ENCODE measurements around the gene DGAT2. TPM values are rescaled to one million over a fixed set of nuclear protein-coding genes. Genes with fewer than 3 reads are reported as not detected.

DGAT2 gene
- total RNA-seq, 2 experiments from 2014 or later = 1.4 to 1.5 TPM

DNA sequence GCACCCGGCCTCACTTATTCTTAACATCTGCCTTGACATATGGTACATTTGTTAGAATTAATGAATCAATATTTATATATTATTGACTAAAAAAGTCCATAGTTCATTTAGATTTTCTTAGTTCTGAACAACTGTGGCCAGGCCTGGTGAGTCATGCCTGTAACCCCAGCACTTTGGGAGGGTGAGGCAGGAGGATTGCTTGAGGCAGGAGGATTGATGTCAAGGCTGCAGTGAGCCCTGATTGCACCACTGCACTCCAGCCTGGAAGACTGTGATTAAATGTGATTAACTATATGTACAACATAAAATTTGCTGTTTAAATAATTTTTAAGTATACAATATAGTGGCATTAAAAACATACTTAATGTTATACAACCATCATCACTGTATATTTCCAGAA lies 52.1 kb downstream of the DGAT2 start:
- H3K4me1 Mint-ChIP-seq = peaks cover 28% of the 10 kb centered on the region
- H3K4me3 Mint-ChIP-seq = no peak overlapping the region
- H3K27me3 Mint-ChIP-seq = no peaks in the 10 kb centered on the region
- intact Hi-C loops (cut with DNase I, micrococcal nuclease) = no loop called here
- no peak overlapping the region for H3K27ac Mint-ChIP-seq
- ChIA-PET CTCF (no interaction called here), POLR2A (no interaction called here)
- no peak for DNase-seq
- H3K9me3 Mint-ChIP-seq (ENCODE audit: low read depth) = no peaks in the 10 kb centered on the region
- ATAC-seq = no peak
- peaks cover 9% of the 10 kb centered on the region for H3K36me3 Mint-ChIP-seq (ENCODE audit: low read depth)

DNA sequence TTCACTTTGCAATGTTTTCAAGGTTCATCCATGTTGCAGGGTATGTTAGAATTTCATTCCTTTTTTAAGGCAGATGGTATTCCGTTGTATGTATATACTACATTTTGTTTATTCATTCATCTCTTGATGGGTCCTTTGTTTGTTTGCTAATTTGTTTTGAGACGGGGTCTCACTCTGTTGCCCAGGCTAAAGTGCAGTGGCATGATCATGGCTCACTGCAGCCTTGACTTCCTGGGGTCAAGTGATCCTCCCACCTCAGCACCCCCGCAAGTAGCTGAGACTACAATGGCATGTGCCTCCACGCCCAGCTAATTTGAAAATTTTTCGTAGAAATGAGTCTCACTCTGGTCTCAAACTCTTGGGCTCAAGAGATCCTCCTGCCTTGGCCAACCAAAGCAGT lies 52.6 kb downstream of the DGAT2 start:
- Mint-ChIP-seq H3K27me3 (no peaks in the 10 kb centered on the region), H3K4me1 (peaks cover 28% of the 10 kb centered on the region), H3K9me3 (ENCODE audit: low read depth) (no peaks in the 10 kb centered on the region), H3K4me3 (no peak overlapping the region), H3K27ac (no peak overlapping the region), H3K36me3 (ENCODE audit: low read depth) (peaks cover 11% of the 10 kb centered on the region)
- ChIA-PET POLR2A (no interaction called here), CTCF (no interaction called here)
- intact Hi-C loops (cut with DNase I, micrococcal nuclease) = no loop called here
- ATAC-seq (no peak), DNase-seq (no peak)

DNA sequence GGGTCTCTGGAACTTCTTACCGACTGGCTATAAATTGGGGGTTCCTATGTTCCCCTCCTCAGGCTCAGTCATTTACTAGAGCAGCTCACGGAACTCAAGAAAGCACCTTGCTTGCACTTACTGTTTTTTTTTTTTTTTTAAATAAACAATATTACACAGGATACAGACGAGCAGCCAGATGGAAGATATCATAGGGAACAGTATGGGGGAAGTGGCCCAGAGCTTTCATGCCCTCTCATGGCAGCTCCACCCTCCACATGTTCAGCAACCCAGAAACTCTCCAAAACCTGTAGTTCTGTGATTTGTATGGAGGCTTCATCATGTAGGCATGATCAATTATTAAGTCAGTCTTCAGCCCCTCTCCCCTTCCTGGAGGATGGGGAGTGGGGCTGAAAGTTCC lies 54.0 kb downstream of the DGAT2 start:
- peaks cover 32% of the 10 kb centered on the region for H3K4me1 Mint-ChIP-seq
- H3K9me3 Mint-ChIP-seq (ENCODE audit: low read depth) = no peaks in the 10 kb centered on the region
- POLR2A ChIA-PET = no interaction called here
- no peak for DNase-seq
- no peak overlapping the region for H3K4me3 Mint-ChIP-seq
- ATAC-seq = no peak
- CTCF ChIA-PET = interaction anchor here (0.5 to 1.6 kb wide), 4 partner anchors 9 to 1043 kb away, joined by 4 to 6 read pairs (median 4); no protein-coding TSS in a partner anchor
- H3K27ac Mint-ChIP-seq = no peak overlapping the region
- peaks cover 11% of the 10 kb centered on the region for H3K36me3 Mint-ChIP-seq (ENCODE audit: low read depth)
- intact Hi-C loops (cut with DNase I, micrococcal nuclease) = no loop called here
- H3K27me3 Mint-ChIP-seq = no peaks in the 10 kb centered on the region

DNA sequence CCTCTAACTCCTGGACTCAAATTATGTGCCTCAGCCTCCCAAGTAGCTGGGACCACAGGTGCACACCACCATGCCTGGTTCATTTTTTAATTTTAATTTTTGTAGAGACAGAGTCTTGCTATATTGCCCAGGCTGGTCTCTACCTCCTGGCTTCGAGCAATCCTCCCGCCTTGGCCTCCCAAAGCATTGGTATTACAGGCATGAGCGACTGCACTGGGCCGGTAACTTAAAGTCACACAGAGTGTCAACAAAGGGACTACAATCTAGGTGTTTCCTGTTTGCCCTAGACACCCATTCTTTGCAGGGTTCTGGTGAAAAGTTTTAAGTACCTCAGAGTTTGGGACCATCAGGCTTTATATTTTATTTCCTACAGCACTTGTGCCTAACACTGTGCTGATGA lies 54.8 kb downstream of the DGAT2 start:
- H3K27me3 Mint-ChIP-seq = no peaks in the 10 kb centered on the region
- peaks cover 11% of the 10 kb centered on the region for H3K36me3 Mint-ChIP-seq (ENCODE audit: low read depth)
- peaks cover 28% of the 10 kb centered on the region for H3K4me1 Mint-ChIP-seq
- CTCF ChIA-PET = interaction anchor here (0.7 to 1.5 kb wide), 4 partner anchors 8 to 564 kb away, joined by 4 read pairs; no protein-coding TSS in a partner anchor
- intact Hi-C loops (cut with DNase I, micrococcal nuclease) = no loop called here
- H3K4me3 Mint-ChIP-seq = no peak overlapping the region
- POLR2A ChIA-PET = no interaction called here
- no peaks in the 10 kb centered on the region for H3K9me3 Mint-ChIP-seq (ENCODE audit: low read depth)
- DNase-seq (no peak), ATAC-seq (no peak)
- no peak overlapping the region for H3K27ac Mint-ChIP-seq

DNA sequence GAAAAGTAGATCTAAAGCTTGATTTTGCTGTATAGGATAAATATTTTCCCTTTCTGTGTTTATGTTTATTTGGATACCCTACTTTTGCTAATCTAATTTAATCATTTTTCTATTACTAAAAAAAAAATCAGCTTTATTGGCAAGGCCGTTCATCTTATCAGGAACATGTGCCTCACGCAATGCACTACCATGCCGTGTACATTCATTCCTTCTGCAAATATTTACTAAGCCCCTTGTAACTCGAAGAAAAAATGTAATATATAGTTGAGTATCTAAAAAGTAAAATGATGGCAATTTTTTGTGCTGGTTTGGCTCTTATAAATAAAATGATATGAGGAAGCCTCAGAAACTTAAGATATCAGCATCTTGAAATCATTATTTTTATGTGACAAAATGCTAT lies 55.4 kb downstream of the DGAT2 start:
- no peaks in the 10 kb centered on the region for H3K9me3 Mint-ChIP-seq (ENCODE audit: low read depth)
- no peaks in the 10 kb centered on the region for H3K27me3 Mint-ChIP-seq
- intact Hi-C loops (cut with DNase I, micrococcal nuclease) = no loop called here
- no peak overlapping the region for H3K27ac Mint-ChIP-seq
- peaks cover 11% of the 10 kb centered on the region for H3K36me3 Mint-ChIP-seq (ENCODE audit: low read depth)
- ATAC-seq = no peak
- POLR2A ChIA-PET = no interaction called here
- H3K4me1 Mint-ChIP-seq = peaks cover 25% of the 10 kb centered on the region
- CTCF ChIA-PET = interaction anchor here (1.5 kb wide), 1 partner anchor 10 kb away, joined by 4 read pairs; no protein-coding TSS in a partner anchor
- no peak overlapping the region for H3K4me3 Mint-ChIP-seq
- DNase-seq = no peak

DNA sequence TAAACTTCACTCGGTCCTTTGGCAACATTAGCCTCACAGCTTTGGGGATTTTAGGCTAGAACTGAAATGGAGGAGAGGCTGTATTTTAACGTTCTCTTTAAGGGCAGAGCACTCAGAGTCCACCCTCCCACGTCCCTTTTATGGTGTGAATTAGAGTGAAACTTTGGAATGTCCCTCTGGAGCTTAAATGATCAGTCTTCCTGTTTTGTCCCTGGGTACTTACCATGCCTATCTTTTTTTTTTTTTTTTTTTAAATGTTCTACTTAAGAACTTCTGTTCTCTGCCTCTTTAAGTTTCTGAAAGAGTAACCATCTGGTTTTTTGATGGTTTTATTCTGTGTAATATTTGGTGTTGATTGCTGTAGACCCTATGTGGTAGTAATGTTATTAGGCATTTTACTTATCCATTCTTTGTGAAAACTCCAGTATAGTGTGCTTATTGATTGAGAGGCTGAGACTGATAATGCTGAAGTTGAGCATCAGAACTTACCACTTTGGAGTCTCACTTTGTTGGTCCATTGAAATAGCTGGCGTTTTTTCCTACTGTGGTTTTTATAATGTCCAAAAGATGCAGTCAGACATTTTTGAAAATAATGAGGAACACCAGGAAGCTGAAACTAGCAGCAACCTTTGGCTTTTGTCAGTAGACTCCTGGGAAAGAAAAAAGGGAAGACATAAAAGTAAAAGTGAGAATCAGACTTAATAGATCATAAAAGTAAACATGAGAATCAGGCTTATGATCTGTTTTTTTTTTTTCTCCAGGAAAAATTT lies 58.1 kb downstream of the DGAT2 start:
- intact Hi-C loops (cut with DNase I, micrococcal nuclease) = no loop called here
- CTCF ChIA-PET = interaction anchor here (0.6 to 2.3 kb wide), 5 partner anchors 24 to 1097 kb away, joined by 3 to 10 read pairs (median 3); partner anchors contain the start of gene SLCO2B1
- Mint-ChIP-seq H3K9me3 (ENCODE audit: low read depth) (no peaks in the 10 kb centered on the region), H3K36me3 (ENCODE audit: low read depth) (peaks cover 7% of the 10 kb centered on the region), H3K4me3 (no peak overlapping the region), H3K4me1 (peaks cover 19% of the 10 kb centered on the region), H3K27me3 (no peaks in the 10 kb centered on the region), H3K27ac (no peak overlapping the region)
- POLR2A ChIA-PET = no interaction called here
- ATAC-seq = no peak
- DNase-seq = no peak

DNA sequence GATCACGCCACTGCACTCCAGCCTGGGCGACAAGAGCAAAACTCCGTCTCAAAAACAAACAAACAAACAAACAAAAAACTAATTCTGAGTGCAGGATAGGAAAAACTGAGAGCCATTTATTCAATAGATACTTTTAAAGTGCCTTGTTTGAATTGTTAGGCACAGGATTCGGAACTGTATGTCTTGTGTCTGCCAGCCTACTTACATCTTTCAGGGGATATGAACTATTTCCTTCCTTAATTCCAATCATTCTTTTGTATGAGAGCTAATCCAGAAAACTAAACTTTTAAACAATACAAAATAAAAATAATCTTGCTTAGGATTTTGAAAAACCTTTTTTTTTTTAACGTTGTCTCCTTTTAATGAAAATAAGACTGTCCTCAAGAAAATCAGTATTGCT lies 59.0 kb downstream of the DGAT2 start:
- POLR2A ChIA-PET = no interaction called here

DNA sequence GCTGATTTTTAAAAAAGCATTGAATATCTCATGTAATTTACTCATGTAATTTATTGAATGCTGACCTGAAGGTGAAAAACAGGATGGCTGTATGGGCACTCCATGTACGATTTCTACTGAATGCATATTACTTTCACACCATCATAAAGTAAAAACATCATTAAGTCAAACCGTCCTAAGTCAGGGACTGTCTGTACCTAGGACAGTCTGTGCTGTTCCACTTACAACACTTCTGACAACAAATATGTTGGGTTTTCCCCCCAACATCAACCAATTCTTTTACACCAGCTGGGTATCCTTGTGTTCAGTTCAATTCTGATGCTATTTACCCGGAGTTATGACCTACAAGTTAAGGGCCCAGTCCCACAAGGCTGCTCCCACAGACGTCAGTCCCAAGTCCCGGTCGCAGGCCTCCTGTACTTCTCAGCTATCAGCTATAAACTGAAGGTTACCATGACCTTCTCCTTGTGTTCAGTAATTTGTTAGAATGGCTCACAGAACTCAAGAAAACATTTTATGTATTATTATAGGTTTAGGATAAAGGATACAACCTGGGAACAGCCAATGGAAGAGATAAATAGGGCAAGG lies 63.4 kb downstream of the DGAT2 start:
- CTCF ChIA-PET = interaction anchor here (0.6 to 1.4 kb wide), 5 partner anchors 9 to 320 kb away, joined by 3 to 4 read pairs (median 3); no protein-coding TSS in a partner anchor
- DNase-seq (no peak), ATAC-seq (no peak)
- H3K4me1 Mint-ChIP-seq = peaks cover 4% of the 10 kb centered on the region
- intact Hi-C loops (cut with DNase I, micrococcal nuclease) = no loop called here
- POLR2A ChIA-PET = interaction anchor here (0.6 kb wide), 1 partner anchor 300 kb away, joined by 3 read pairs; no protein-coding TSS in a partner anchor
- H3K36me3 Mint-ChIP-seq (ENCODE audit: low read depth) = peaks cover 3% of the 10 kb centered on the region
- no peak overlapping the region for H3K4me3 Mint-ChIP-seq
- H3K27ac Mint-ChIP-seq = no peak overlapping the region
- H3K27me3 Mint-ChIP-seq = no peaks in the 10 kb centered on the region
- no peaks in the 10 kb centered on the region for H3K9me3 Mint-ChIP-seq (ENCODE audit: low read depth)

More for the DNA sequence above, 59.0 kb downstream of the DGAT2 start:
- ATAC-seq (no peak), DNase-seq (no peak)
- intact Hi-C loops (cut with DNase I, micrococcal nuclease) = no loop called here
- Mint-ChIP-seq H3K9me3 (ENCODE audit: low read depth) (no peaks in the 10 kb centered on the region), H3K36me3 (ENCODE audit: low read depth) (peaks cover 4% of the 10 kb centered on the region), H3K4me1 (peaks cover 16% of the 10 kb centered on the region), H3K27me3 (no peaks in the 10 kb centered on the region), H3K4me3 (no peak overlapping the region), H3K27ac (no peak overlapping the region)
- CTCF ChIA-PET = interaction anchor here (0.6 to 2.3 kb wide), 3 partner anchors 15 to 1098 kb away, joined by 3 to 10 read pairs (median 3); no protein-coding TSS in a partner anchor

DNA sequence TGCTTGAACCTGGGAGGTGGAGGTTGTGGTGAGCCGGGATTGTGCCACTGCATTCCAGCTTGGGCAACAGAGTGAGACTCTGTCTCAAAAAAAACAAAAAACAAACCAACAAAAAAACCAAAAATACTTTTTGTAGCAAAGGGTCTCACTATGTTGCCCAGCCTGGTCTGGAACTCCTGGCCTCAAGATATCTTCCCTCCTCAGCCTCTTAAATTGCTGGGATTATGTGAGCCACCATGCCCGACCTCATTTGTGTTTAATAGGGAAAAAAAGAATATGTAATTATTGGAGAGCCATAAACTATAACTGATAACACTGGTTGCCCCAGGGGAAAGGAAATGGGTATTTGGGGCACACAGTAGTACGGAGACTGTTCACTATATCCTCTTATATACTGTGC lies 66.2 kb downstream of the DGAT2 start:
- no peak for DNase-seq
- H3K36me3 Mint-ChIP-seq (ENCODE audit: low read depth) = peaks cover 3% of the 10 kb centered on the region
- POLR2A ChIA-PET = interaction anchor here (0.7 kb wide), 1 partner anchor 19 kb away, joined by 3 read pairs; no protein-coding TSS in a partner anchor
- no peaks in the 10 kb centered on the region for H3K9me3 Mint-ChIP-seq (ENCODE audit: low read depth)
- CTCF ChIA-PET = interaction anchor here (0.6 kb wide), 1 partner anchor 89 kb away, joined by 3 read pairs; no protein-coding TSS in a partner anchor
- no peak overlapping the region for H3K27ac Mint-ChIP-seq
- no peaks in the 10 kb centered on the region for H3K27me3 Mint-ChIP-seq
- H3K4me3 Mint-ChIP-seq = no peak overlapping the region
- peaks cover 4% of the 10 kb centered on the region for H3K4me1 Mint-ChIP-seq
- intact Hi-C loops (cut with DNase I, micrococcal nuclease) = no loop called here
- no peak for ATAC-seq

DNA sequence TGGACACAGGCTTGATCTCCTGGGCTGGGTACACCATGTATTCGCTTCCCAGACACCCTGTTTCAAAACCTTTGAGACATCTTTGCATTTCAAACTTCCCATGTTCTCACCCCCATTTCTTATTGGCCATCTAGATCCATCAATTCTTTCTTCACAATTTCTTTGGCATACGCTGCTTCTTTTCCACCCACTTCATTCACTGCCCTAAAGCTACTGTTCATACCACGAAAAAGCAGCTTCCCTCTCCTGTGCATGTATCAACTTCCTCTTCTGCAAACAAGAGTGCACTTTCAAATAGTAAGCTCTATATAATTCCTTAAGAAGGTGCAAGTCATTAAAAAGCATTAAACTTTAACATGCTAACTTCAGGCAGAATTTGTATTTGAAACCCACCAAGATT lies 67.8 kb downstream of the DGAT2 start:
- DNase-seq = no peak
- ChIA-PET POLR2A (no interaction called here), CTCF (interaction anchor here (0.9 to 1.9 kb wide), 2 partner anchors 24 to 28 kb away, joined by 4 to 5 read pairs; no protein-coding TSS in a partner anchor)
- intact Hi-C loops (cut with DNase I, micrococcal nuclease) = no loop called here
- no peak overlapping the region for H3K4me3 Mint-ChIP-seq
- peaks cover 4% of the 10 kb centered on the region for H3K4me1 Mint-ChIP-seq
- no peaks in the 10 kb centered on the region for H3K27me3 Mint-ChIP-seq
- H3K27ac Mint-ChIP-seq = no peak overlapping the region
- ATAC-seq = no peak
- H3K36me3 Mint-ChIP-seq (ENCODE audit: low read depth) = peaks cover 3% of the 10 kb centered on the region
- H3K9me3 Mint-ChIP-seq (ENCODE audit: low read depth) = no peaks in the 10 kb centered on the region

DNA sequence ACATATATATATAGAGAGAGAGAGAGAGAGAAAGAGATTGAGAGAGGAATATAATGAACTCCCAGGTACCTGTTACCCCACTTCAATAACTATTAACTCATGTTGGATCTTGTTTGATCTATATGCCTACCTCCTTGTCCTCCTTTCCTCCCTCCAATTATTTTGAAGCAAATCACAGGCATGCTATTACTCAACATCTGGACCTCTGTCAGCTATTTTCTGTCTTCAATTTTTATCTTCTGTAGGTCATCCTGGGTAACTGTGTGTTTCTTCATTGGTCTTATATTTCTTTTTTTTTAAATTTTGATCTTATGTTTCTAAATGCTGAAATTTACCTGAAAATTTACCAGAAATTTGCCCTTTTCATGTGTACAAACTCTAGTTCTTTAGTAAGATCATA lies 71.3 kb downstream of the DGAT2 start:
- Mint-ChIP-seq H3K27ac (no peak overlapping the region), H3K27me3 (no peaks in the 10 kb centered on the region), H3K36me3 (ENCODE audit: low read depth) (no peaks in the 10 kb centered on the region), H3K4me3 (no peak overlapping the region), H3K9me3 (ENCODE audit: low read depth) (no peaks in the 10 kb centered on the region), H3K4me1 (peaks cover 4% of the 10 kb centered on the region)
- ChIA-PET CTCF (interaction anchor here (1.0 to 1.7 kb wide), 3 partner anchors 23 to 134 kb away, joined by 3 to 4 read pairs (median 4); no protein-coding TSS in a partner anchor), POLR2A (no interaction called here)
- no peak for ATAC-seq
- intact Hi-C loops (cut with DNase I, micrococcal nuclease) = no loop called here
- DNase-seq = no peak

DNA sequence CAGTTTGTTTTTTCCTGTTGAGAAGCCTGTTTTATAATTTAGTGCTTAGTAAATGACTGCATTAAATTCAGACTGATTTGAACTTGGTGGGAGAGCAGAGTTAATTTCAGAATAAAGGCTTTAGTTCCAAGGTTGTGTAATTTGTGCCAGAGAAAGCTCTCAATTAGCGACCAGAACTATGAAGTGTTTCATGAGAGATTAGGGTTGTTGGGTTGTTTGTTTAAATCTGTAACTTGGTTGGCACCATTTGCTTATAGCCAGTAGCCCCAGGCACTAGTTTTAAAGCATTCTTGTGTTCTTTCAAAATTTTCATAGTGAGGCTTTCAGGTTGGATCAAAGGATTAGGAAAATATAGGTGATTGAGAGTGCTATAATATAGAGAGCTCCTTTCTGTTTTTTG lies 71.9 kb downstream of the DGAT2 start:
- no peak overlapping the region for H3K4me3 Mint-ChIP-seq
- DNase-seq (no peak), ATAC-seq (no peak)
- H3K36me3 Mint-ChIP-seq (ENCODE audit: low read depth) = no peaks in the 10 kb centered on the region
- peaks cover 4% of the 10 kb centered on the region for H3K4me1 Mint-ChIP-seq
- H3K27me3 Mint-ChIP-seq = no peaks in the 10 kb centered on the region
- no peaks in the 10 kb centered on the region for H3K9me3 Mint-ChIP-seq (ENCODE audit: low read depth)
- intact Hi-C loops (cut with DNase I, micrococcal nuclease) = no loop called here
- ChIA-PET CTCF (interaction anchor here (1.7 kb wide), 1 partner anchor 27 kb away, joined by 4 read pairs; no protein-coding TSS in a partner anchor), POLR2A (no interaction called here)
- no peak overlapping the region for H3K27ac Mint-ChIP-seq
